ENCODE results near the gene BTBD16.

GRCh38 chr10:122347170-122347841, 76.2 kb downstream of the BTBD16 start:
- TF ChIP-seq TAF1 (IDR thresholded peaks at IDR 0.05; ENCODE audit: borderline replicate concordance, low read depth, low read length) (no peak), POLR2AphosphoS5 (IDR thresholded peaks at IDR 0.05; ENCODE audit: low read depth, low read length) (no peak), POLR2A (IDR thresholded peaks at IDR 0.05; ENCODE audit: low read depth, low read length) (no peak)

Data from GM12892 (cell line).